ENCODE measurements around the gene TRIM32.

GRCh38 chr9:116697362-116697761, 10.3 kb downstream of the TRIM32 start:
- TF ChIP-seq CTCF (IDR thresholded peaks at IDR 0.05) (no peak), POLR2A (IDR thresholded peaks at IDR 0.05) (no peak), POLR2AphosphoS5 (IDR thresholded peaks at IDR 0.05; ENCODE audit: insufficient read depth in 1 of 2, low read depth in 1 of 2) (no peak)
